Astrocyte of the spinal cord (primary cell): Measurements from ENCODE around the gene PIM2.

Experiments used
- DNase-seq: peaks from one replicate; pipeline ENCODE4 v3.0.0; 2011; ENCODE audit warnings: low read depth, low spot score
- H3K4me3 ChIP-seq: 2 replicates; pipeline ENCODE4 v1.5.1; 2011; ENCODE audit warnings: low read depth, mild to moderate bottlenecking, low read length, moderate library complexity
- CTCF ChIP-seq: IDR thresholded peaks from 2 replicates; pipeline ENCODE4 v1.5.1; 2012; ENCODE audit warnings: low read depth, mild to moderate bottlenecking, low read length, inconsistent platforms
- in situ Hi-C: cut with HindIII; loops from 2 replicates; pipeline ENCODE4 v1.10.0; 2017; ENCODE audit warnings: low sequenced_read_pairs

PIM2 gene

GRCh38 chrX:48902135-48902534 is 16.7 kb downstream of the PIM2 start:
- H3K4me3 ChIP-seq: no peak overlapping the region
- DNase-seq: no peak
- no peak for TF ChIP-seq CTCF
- in situ Hi-C loops: no loop called here

- in situ Hi-C loops: no loop called here
- no peak overlapping the region for H3K4me3 ChIP-seq
Observed at GRCh38 chrX:48901069-48901468, 17.8 kb downstream of the PIM2 start.

GRCh38 chrX:48899078-48899410 is 19.8 kb downstream of the PIM2 start:
- in situ Hi-C loops: no loop called here

More at GRCh38 chrX:48901069-48901468, 17.8 kb downstream of the PIM2 start:
- no peak for TF ChIP-seq CTCF
- no peak for DNase-seq

GRCh38 chrX:48897625-48898306 is 21.1 kb downstream of the PIM2 start, which contains the start of the genes PQBP1 and TIMM17B:
TSS of gene PQBP1 (plus strand) at chrX:48897930. CDS start at chrX:48898510, 580 bp downstream.
TSS of gene TIMM17B (minus strand) at chrX:48897768. CDS start at chrX:48897749, 19 bp downstream.
- no peak for TF ChIP-seq CTCF
- in situ Hi-C loops: no loop called here
- DNase-seq: peak; percentile 96

More at GRCh38 chrX:48899078-48899410, 19.8 kb downstream of the PIM2 start:
- H3K4me3 ChIP-seq: no peak overlapping the region
- no peak for DNase-seq
- TF ChIP-seq CTCF: no peak

GRCh38 chrX:48897157-48897624 is 21.6 kb downstream of the PIM2 start:
- in situ Hi-C loops: no loop called here
- DNase-seq: peak; percentile 73
- TF ChIP-seq CTCF: no peak
- peak overlapping the region; percentile 70 for H3K4me3 ChIP-seq

More at GRCh38 chrX:48897625-48898306, 21.1 kb downstream of the PIM2 start, which contains the start of the genes PQBP1 and TIMM17B:
- H3K4me3 ChIP-seq: peak within 1 kb of the TSS; percentile 70

GRCh38 chrX:48896611-48897011 is 22.2 kb downstream of the PIM2 start:
- no peak for DNase-seq
- no peak for TF ChIP-seq CTCF
- peak overlapping the region; percentile 70 for H3K4me3 ChIP-seq
- in situ Hi-C loops: no loop called here
